BE2C (cell line): Measurements from ENCODE around the gene SYT7.

Experiments used
- DNase-seq: peaks from one replicate; pipeline ENCODE4 v3.0.0-alpha.2; 2020
- H3K27me3 ChIP-seq: fragments of 250-450 bp; sonication (Bioruptor Pico); 2 replicates; pipeline ENCODE4 v1.5.1; 2020; ENCODE audit warnings: mild to moderate bottlenecking
- H3K36me3 ChIP-seq: fragments of 250-450 bp; sonication (Bioruptor Pico); 2 replicates; pipeline ENCODE4 v1.5.1; 2020; ENCODE audit warnings: mild to moderate bottlenecking
- H3K4me1 ChIP-seq: fragments of 250-450 bp; sonication (Bioruptor Pico); 2 replicates; pipeline ENCODE4 v1.5.1; 2020
- H3K4me3 ChIP-seq: 2 replicates; pipeline ENCODE4 v1.5.1; 2011; ENCODE audit warnings: low read depth, low read length
- H3K9me3 ChIP-seq: fragments of 250-450 bp; sonication (Bioruptor Pico); 2 replicates; pipeline ENCODE4 v1.5.1; 2020
- TF ChIP-seq, protein P1 (sequence below): IDR thresholded peaks from 2 replicates; pipeline ENCODE4 v1.5.1; 2012; ENCODE audit warnings: mild to moderate bottlenecking, low read depth, low read length

Gene SYT7

DNA sequence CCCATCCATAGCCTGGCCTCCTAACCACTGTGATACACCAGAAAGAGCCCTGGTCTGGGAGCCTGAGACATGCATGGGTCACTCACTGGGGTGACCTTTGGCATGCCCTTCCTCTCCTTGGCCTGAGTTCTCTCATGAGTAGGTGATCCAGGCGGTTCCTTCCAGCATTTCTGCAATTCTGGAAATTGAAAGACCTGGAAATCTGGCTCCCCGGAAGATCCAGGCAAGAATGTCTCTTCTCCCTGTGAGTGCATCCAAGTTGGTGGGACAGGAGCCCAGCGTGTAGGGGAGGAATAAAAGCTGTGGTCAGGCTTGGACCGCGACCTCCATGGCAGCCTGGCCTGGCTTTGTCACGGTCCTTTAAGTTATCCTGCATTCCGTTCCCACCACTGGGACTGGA lies 16.1 kb upstream of the SYT7 start:
- TF ChIP-seq, protein P1, sequence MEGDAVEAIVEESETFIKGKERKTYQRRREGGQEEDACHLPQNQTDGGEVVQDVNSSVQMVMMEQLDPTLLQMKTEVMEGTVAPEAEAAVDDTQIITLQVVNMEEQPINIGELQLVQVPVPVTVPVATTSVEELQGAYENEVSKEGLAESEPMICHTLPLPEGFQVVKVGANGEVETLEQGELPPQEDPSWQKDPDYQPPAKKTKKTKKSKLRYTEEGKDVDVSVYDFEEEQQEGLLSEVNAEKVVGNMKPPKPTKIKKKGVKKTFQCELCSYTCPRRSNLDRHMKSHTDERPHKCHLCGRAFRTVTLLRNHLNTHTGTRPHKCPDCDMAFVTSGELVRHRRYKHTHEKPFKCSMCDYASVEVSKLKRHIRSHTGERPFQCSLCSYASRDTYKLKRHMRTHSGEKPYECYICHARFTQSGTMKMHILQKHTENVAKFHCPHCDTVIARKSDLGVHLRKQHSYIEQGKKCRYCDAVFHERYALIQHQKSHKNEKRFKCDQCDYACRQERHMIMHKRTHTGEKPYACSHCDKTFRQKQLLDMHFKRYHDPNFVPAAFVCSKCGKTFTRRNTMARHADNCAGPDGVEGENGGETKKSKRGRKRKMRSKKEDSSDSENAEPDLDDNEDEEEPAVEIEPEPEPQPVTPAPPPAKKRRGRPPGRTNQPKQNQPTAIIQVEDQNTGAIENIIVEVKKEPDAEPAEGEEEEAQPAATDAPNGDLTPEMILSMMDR: no peak
- H3K27me3 ChIP-seq: no peaks in the 10 kb centered on the region
- DNase-seq: no peak
- H3K4me1 ChIP-seq: no peaks in the 10 kb centered on the region; the same call in 1 of the 2 replicates
- H3K4me3 ChIP-seq: no peak overlapping the region
- H3K36me3 ChIP-seq: no peaks in the 10 kb centered on the region
- no peaks in the 10 kb centered on the region for H3K9me3 ChIP-seq

DNA sequence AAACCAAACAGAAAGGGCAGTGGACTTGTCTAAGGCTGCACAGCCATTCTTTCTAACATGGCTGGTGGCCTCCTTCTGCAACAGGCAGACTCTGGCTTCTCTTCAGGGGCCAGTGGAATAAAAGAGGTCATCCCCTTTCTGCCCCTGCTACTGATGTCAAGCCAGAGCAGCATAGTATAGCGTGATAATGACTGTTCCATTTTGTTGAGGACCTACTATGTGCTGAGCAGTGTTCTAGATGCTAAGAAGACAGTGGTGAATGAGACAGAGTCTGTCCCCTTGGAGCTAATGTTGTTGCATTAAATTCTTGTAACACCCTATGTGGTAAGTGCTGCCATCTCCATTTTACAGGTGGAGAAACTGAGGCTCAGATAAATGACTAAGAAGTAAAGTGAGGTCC lies 15.7 kb upstream of the SYT7 start:
- Histone ChIP-seq H3K9me3 (no peaks in the 10 kb centered on the region), H3K4me3 (no peak overlapping the region), H3K4me1 (no peaks in the 10 kb centered on the region; the same call in 1 of the 2 replicates), H3K36me3 (no peaks in the 10 kb centered on the region), H3K27me3 (no peaks in the 10 kb centered on the region)
- TF ChIP-seq, protein P1: no peak
- DNase-seq: no peak

DNA sequence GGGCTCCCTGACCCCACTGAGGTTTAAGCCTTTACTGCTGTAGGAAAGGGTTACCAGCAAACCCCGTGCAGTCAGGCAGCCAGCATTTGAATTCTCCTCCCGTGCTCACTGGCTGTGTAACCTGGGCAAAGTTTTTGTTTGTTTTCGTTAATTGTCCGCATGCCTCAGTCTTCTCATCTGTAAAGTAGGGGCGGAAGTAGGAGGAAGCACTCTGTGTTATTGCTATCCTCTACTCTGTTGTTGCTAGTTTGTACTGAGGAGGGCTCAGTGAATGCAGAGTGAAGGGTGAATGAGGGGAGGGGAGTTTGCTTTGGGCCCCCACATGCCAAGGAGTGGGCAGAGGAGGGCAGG lies 14.0 kb upstream of the SYT7 start:
- H3K27me3 ChIP-seq: no peaks in the 10 kb centered on the region
- no peaks in the 10 kb centered on the region for H3K9me3 ChIP-seq
- DNase-seq: no peak

DNA sequence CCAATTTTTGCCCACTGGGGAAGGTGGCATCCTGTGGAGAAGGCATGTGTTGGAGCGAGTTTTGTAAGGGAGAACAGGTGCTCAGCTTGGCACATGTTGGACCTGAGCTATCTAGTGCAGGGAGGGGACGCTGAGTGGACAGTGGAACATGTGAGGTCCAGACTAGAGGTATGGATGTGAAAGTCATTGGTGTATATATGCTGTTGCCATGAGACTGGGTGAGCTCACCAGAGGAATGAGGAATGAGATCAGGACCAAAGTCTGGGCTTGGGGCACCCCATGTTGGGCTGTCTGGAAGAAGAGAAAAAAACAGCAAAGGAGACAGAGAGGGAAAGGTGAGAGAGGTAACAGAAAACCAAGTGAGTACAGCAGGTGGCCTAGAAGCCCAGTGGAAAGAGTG lies 12.3 kb upstream of the SYT7 start:
- Histone ChIP-seq H3K9me3 (no peaks in the 10 kb centered on the region), H3K27me3 (no peaks in the 10 kb centered on the region), H3K4me3 (no peak overlapping the region), H3K4me1 (no peaks in the 10 kb centered on the region; the same call in 1 of the 2 replicates), H3K36me3 (no peaks in the 10 kb centered on the region)
- TF ChIP-seq, protein P1: no peak
- DNase-seq: no peak

More for the DNA sequence above, 14.0 kb upstream of the SYT7 start:
- TF ChIP-seq, protein P1: no peak
- H3K4me1 ChIP-seq: no peaks in the 10 kb centered on the region; the same call in 1 of the 2 replicates
- H3K4me3 ChIP-seq: no peak overlapping the region
- no peaks in the 10 kb centered on the region for H3K36me3 ChIP-seq

DNA sequence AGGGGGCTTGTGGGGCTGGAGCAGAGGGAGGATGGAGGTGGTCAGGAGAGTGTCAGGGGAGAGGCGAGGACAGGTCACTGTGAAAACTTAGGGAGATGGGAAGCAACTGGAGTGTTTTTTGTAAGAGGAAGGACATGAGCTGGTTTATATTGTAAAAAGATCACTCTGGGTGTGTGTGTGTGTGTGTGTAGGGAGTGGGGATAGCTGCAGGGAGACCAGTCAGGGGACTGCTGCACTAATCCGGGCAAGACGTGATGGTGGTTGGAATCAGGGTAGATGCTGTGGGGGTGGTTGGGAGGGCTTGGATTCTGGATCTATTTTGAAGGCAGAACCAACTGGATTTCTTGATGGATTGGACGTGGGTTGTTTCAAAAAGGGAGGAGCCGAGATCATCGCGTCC lies 11.3 kb upstream of the SYT7 start:
- DNase-seq: no peak
- no peak overlapping the region for H3K4me3 ChIP-seq
- no peaks in the 10 kb centered on the region for H3K27me3 ChIP-seq
- TF ChIP-seq, protein P1: no peak
- no peaks in the 10 kb centered on the region for H3K36me3 ChIP-seq
- peaks cover 1% of the 10 kb centered on the region for H3K4me1 ChIP-seq
- H3K9me3 ChIP-seq: no peaks in the 10 kb centered on the region

DNA sequence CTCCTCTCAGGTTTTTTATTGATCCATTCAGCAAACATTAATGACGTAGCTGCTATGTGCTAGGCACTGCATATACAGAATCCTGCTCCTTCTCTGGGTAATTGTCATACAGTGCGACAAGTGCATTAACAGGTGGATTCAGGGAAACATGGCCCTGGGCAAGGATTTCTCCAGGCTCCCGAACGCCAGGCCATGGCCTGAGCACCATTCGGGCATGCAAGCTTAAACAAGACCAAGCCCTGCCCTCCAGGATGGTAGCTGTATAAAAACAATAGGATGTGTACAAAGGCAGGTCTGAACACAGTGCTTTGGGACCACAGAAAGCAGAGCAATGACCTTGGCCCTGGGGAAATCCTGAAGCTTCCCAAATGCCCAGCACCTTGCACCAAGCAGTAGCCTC lies 9.1 kb upstream of the SYT7 start:
- Histone ChIP-seq H3K27me3 (no peaks in the 10 kb centered on the region), H3K4me3 (no peak overlapping the region), H3K4me1 (peaks cover 5% of the 10 kb centered on the region), H3K36me3 (no peaks in the 10 kb centered on the region), H3K9me3 (no peaks in the 10 kb centered on the region)
- DNase-seq: no peak
- TF ChIP-seq, protein P1: no peak
